Measurements from ENCODE around the gene RTL5.

DNA sequence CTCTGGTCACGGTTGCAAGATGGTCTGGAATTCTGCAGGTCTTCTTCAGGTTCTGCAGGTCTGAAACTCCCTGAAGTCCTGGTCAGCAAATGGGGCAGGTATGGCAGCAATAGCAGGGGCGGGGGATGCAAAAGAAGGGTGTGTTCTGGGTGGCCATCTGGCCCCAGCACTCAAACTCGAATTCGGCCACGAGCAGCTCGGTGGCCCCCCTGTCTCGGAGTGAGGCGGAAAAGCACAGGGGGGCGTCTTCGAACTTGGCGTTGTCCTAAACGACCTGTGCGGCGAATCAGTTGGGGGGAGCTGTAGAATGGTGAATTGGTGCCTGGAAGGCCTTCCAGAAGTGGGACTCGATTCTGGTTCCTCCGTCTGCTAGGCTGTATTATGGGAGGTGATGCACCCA, 2.1 kb downstream of the RTL5 start:
- TF ChIP-seq, protein P1, sequence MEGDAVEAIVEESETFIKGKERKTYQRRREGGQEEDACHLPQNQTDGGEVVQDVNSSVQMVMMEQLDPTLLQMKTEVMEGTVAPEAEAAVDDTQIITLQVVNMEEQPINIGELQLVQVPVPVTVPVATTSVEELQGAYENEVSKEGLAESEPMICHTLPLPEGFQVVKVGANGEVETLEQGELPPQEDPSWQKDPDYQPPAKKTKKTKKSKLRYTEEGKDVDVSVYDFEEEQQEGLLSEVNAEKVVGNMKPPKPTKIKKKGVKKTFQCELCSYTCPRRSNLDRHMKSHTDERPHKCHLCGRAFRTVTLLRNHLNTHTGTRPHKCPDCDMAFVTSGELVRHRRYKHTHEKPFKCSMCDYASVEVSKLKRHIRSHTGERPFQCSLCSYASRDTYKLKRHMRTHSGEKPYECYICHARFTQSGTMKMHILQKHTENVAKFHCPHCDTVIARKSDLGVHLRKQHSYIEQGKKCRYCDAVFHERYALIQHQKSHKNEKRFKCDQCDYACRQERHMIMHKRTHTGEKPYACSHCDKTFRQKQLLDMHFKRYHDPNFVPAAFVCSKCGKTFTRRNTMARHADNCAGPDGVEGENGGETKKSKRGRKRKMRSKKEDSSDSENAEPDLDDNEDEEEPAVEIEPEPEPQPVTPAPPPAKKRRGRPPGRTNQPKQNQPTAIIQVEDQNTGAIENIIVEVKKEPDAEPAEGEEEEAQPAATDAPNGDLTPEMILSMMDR (IDR thresholded peaks at IDR 0.05): no peak
- TF ChIP-seq POLR2A (IDR thresholded peaks at IDR 0.05) (no peak), POLR2AphosphoS5 (IDR thresholded peaks at IDR 0.05; ENCODE audit: insufficient read depth in 1 of 2, low read depth in 1 of 2) (no peak)
